ENCODE measurements around the gene CORO1C.
A peak's percentile ranks its signal among the peaks of the same experiment; 100 is the strongest.

Gene CORO1C

GRCh38 chr12:108646600-108647579 lies 84.4 kb downstream of the CORO1C start:
- DNase-seq: no peak

- no peak for DNase-seq
These were observed 85.4 kb downstream of the CORO1C start for GRCh38 chr12:108645686-108646599.

GRCh38 chr12:108644811-108645120 lies 86.6 kb downstream of the CORO1C start:
- DNase-seq: no peak

- no peak for DNase-seq
These were observed 87.1 kb downstream of the CORO1C start for GRCh38 chr12:108643941-108644810.

GRCh38 chr12:108642899-108643654 lies 88.2 kb downstream of the CORO1C start:
- DNase-seq: no peak

- peak; percentile 56 for DNase-seq
These were observed 88.9 kb downstream of the CORO1C start for GRCh38 chr12:108642269-108642870.

GRCh38 chr12:108641446-108642268 lies 89.7 kb downstream of the CORO1C start:
- no peak for DNase-seq

GRCh38 chr12:108640802-108641445 lies 90.4 kb downstream of the CORO1C start:
- no peak for DNase-seq

GRCh38 chr12:108638997-108639822 lies 92.1 kb downstream of the CORO1C start:
- no peak for DNase-seq

GRCh38 chr12:108638141-108638827 lies 93.0 kb downstream of the CORO1C start:
- peak; percentile 84 for DNase-seq

- peak; percentile 63 for DNase-seq
These were observed 93.9 kb downstream of the CORO1C start for GRCh38 chr12:108637222-108637971.

- no peak for DNase-seq
These were observed 95.1 kb downstream of the CORO1C start for GRCh38 chr12:108635997-108636808.

- no peak for DNase-seq
These were observed 95.9 kb downstream of the CORO1C start for GRCh38 chr12:108635201-108635996.

- no peak for DNase-seq
These were observed 97.0 kb downstream of the CORO1C start for GRCh38 chr12:108634341-108634751.

GRCh38 chr12:108633534-108634248 lies 97.6 kb downstream of the CORO1C start, which contains the start of gene SELPLG:
Gene SELPLG, minus strand, starts transcription at chr12:108633894. Its CDS starts 9,587 bp downstream, at chr12:108624307.
- no peak for DNase-seq

Data from retina (tissue), 1 donor.